ENCODE results near the gene GPS1. TPM values are rescaled to one million over a fixed set of nuclear protein-coding genes. Genes with fewer than 3 reads are reported as not detected.

Gene GPS1
- total RNA-seq, 1 donor from 2014 or later = 105 TPM

- Mint-ChIP-seq H3K36me3 (no peaks in the 10 kb centered on the region), H3K4me1 (peaks cover 20% of the 10 kb centered on the region), H3K27me3 (ENCODE audit: low read depth) (no peaks in the 10 kb centered on the region), H3K9me3 (no peaks in the 10 kb centered on the region), H3K4me3 (no peak overlapping the region), H3K27ac (no peak overlapping the region)
- TF ChIP-seq CTCF (IDR thresholded peaks at IDR 0.05; ENCODE audit: unreplicated experiment) = no peak
- DNase-seq (ENCODE audit: low spot score in 2 of 2, unreplicated experiment in 2 of 2) = no peak
Measured at GRCh38 chr17:82006468-82007227, 45.0 kb upstream of the GPS1 start.

GRCh38 chr17:82007228-82007494, 44.5 kb upstream of the GPS1 start:
- H3K4me3 Mint-ChIP-seq = no peak overlapping the region
- no peak for TF ChIP-seq CTCF (IDR thresholded peaks at IDR 0.05; ENCODE audit: unreplicated experiment)
- H3K36me3 Mint-ChIP-seq = no peaks in the 10 kb centered on the region
- H3K27me3 Mint-ChIP-seq (ENCODE audit: low read depth) = no peaks in the 10 kb centered on the region
- H3K9me3 Mint-ChIP-seq = no peaks in the 10 kb centered on the region
- no peak for DNase-seq (ENCODE audit: low spot score in 2 of 2, unreplicated experiment in 2 of 2)
- no peak overlapping the region for H3K27ac Mint-ChIP-seq
- peaks cover 20% of the 10 kb centered on the region for H3K4me1 Mint-ChIP-seq

- no peak for TF ChIP-seq CTCF (IDR thresholded peaks at IDR 0.05; ENCODE audit: unreplicated experiment)
- Mint-ChIP-seq H3K27me3 (ENCODE audit: low read depth) (no peaks in the 10 kb centered on the region), H3K4me1 (peaks cover 21% of the 10 kb centered on the region), H3K4me3 (no peak overlapping the region), H3K36me3 (no peaks in the 10 kb centered on the region), H3K9me3 (no peaks in the 10 kb centered on the region), H3K27ac (no peak overlapping the region)
- DNase-seq (ENCODE audit: low spot score in 2 of 2, unreplicated experiment in 2 of 2) = no peak
Measured at GRCh38 chr17:82007495-82008257, 44.0 kb upstream of the GPS1 start.

GRCh38 chr17:82008258-82008940, 43.3 kb upstream of the GPS1 start:
- peaks cover 18% of the 10 kb centered on the region for H3K4me1 Mint-ChIP-seq
- DNase-seq (ENCODE audit: low spot score in 2 of 2, unreplicated experiment in 2 of 2) = no peak
- no peak for TF ChIP-seq CTCF (IDR thresholded peaks at IDR 0.05; ENCODE audit: unreplicated experiment)
- H3K4me3 Mint-ChIP-seq = no peak overlapping the region
- H3K9me3 Mint-ChIP-seq = no peaks in the 10 kb centered on the region
- H3K36me3 Mint-ChIP-seq = no peaks in the 10 kb centered on the region
- H3K27me3 Mint-ChIP-seq (ENCODE audit: low read depth) = no peaks in the 10 kb centered on the region
- no peak overlapping the region for H3K27ac Mint-ChIP-seq

- TF ChIP-seq CTCF (IDR thresholded peaks at IDR 0.05; ENCODE audit: unreplicated experiment) = no peak
- DNase-seq (ENCODE audit: low spot score in 2 of 2, unreplicated experiment in 2 of 2) = no peak
- no peak overlapping the region for H3K27ac Mint-ChIP-seq
- H3K36me3 Mint-ChIP-seq = no peaks in the 10 kb centered on the region
- H3K4me3 Mint-ChIP-seq = no peak overlapping the region
- no peaks in the 10 kb centered on the region for H3K27me3 Mint-ChIP-seq (ENCODE audit: low read depth)
- H3K9me3 Mint-ChIP-seq = no peaks in the 10 kb centered on the region
- peaks cover 13% of the 10 kb centered on the region for H3K4me1 Mint-ChIP-seq
Measured at GRCh38 chr17:82008941-82009405, 42.7 kb upstream of the GPS1 start.
